ENCODE measurements around the gene DYRK4. TPM values are rescaled to one million over a fixed set of nuclear protein-coding genes. Genes with fewer than 3 reads are reported as not detected.

DYRK4 gene
- total RNA-seq, 2 donors from 2014 or later: 7.9 to 13.2 TPM

DNA sequence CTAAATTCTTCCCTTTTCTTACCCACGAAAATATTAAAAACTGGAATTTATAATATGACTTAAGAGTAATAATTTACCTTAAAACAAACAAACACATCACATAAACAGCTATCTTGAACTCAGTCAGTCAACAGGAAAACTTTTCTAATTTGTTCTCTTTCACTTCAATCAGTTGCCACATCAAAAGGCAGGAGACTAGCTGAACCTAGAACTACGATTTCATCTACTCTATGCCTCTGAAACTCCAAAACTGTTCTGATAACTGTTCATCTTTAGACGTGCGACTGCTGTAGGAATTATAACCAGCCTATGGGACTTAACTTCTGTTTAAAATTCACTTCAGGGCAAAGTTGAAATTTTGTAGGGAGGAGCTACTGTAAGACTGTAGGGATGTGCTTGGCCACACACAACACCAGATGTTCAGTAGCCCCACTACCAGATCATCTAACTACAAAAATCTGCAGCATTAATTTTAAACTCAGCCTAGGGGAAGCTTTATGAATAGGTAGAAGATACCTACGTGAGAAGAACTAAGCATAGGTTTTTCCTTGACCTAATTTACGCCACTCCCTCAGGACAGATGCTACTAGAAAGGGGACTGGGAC is 30.9 kb upstream of the DYRK4 start:
- intact Hi-C loops (cut with DNase I): no loop called here
- no peak for DNase-seq
- 77% methylated on average over 6 of the region's 6 CpGs for WGBS, 2 donors
- H3K4me1 ChIP-seq: no peaks in the 10 kb centered on the region
- H3K36me3 ChIP-seq (replicated peaks in 1 of 2; ENCODE audit: insufficient read depth in 1 of 2, low read depth in 2 of 2): peaks cover 0 to 10% of the 10 kb centered on the region in 2 donors
- TF ChIP-seq, protein P1, sequence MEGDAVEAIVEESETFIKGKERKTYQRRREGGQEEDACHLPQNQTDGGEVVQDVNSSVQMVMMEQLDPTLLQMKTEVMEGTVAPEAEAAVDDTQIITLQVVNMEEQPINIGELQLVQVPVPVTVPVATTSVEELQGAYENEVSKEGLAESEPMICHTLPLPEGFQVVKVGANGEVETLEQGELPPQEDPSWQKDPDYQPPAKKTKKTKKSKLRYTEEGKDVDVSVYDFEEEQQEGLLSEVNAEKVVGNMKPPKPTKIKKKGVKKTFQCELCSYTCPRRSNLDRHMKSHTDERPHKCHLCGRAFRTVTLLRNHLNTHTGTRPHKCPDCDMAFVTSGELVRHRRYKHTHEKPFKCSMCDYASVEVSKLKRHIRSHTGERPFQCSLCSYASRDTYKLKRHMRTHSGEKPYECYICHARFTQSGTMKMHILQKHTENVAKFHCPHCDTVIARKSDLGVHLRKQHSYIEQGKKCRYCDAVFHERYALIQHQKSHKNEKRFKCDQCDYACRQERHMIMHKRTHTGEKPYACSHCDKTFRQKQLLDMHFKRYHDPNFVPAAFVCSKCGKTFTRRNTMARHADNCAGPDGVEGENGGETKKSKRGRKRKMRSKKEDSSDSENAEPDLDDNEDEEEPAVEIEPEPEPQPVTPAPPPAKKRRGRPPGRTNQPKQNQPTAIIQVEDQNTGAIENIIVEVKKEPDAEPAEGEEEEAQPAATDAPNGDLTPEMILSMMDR (IDR thresholded peaks at IDR 0.05): no peak
- no peak for TF ChIP-seq POLR2A (IDR thresholded peaks at IDR 0.05)
- no peaks in the 10 kb centered on the region for H3K27me3 ChIP-seq
- no peak for ATAC-seq
- no peak overlapping the region for H3K4me3 ChIP-seq
- no peaks in the 10 kb centered on the region for H3K9me3 ChIP-seq
- no peak overlapping the region for H3K27ac ChIP-seq

DNA sequence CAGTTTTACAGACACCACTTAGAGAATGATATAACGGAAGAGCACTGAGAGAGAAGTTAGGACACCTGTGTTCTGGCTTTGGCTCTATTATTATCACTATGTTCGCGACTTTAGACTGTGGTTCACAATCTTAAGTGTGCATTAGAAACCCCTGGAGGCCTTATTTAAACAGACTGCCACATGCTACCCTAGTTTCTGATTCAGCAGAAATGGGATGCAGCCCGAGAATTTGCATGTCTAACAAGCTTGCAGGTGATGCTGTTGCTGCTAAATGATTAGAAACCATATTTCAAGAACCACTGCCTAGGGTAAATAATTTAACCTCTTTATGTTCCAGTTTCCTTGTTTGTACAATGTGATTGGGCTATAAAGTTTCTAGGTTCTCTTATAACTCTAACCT is 26.9 kb upstream of the DYRK4 start:
- Histone ChIP-seq H3K9me3 (no peaks in the 10 kb centered on the region), H3K27me3 (no peaks in the 10 kb centered on the region), H3K4me3 (no peak overlapping the region), H3K4me1 (peaks cover 15% of the 10 kb centered on the region), H3K27ac (no peak overlapping the region), H3K36me3 (replicated peaks in 1 of 2; ENCODE audit: insufficient read depth in 1 of 2, low read depth in 2 of 2) (peaks cover 0 to 7% of the 10 kb centered on the region in 2 donors)
- DNase-seq (no peak), ATAC-seq (no peak)
- WGBS, 2 donors: 88 to 95% methylated on average over 4 of the region's 4 CpGs
- TF ChIP-seq POLR2A (IDR thresholded peaks at IDR 0.05): no peak
- TF ChIP-seq, protein P1 (IDR thresholded peaks at IDR 0.05): no peak
- intact Hi-C loops (cut with DNase I): no loop called here

DNA sequence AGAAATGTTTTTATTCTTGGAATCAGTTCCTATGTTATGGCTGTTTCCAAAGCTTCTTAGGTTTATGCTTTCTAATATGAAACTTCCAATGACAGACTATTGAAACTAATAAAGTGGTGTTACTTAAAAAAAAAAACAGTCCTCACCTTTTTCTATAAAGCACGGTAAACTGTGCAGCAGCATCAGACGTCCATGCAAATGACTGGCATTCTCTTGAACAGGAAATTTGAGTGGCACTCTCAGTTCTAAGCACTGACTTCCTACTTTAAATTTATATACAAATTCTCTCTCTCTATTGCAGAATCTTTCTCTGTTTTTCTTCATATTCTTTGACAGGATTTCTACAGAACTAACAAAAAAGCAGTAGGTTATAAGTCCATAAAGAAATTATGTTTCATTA is 26.1 kb upstream of the DYRK4 start:
- no peak overlapping the region for H3K27ac ChIP-seq
- no peak for TF ChIP-seq POLR2A (IDR thresholded peaks at IDR 0.05)
- TF ChIP-seq, protein P1 (IDR thresholded peaks at IDR 0.05): no peak
- intact Hi-C loops (cut with DNase I): no loop called here
- H3K27me3 ChIP-seq: no peaks in the 10 kb centered on the region
- ATAC-seq (no peak), DNase-seq (no peak)
- no peaks in the 10 kb centered on the region for H3K9me3 ChIP-seq
- peaks cover 15% of the 10 kb centered on the region for H3K4me1 ChIP-seq
- peaks cover 0 to 7% of the 10 kb centered on the region in 2 donors for H3K36me3 ChIP-seq (replicated peaks in 1 of 2; ENCODE audit: insufficient read depth in 1 of 2, low read depth in 2 of 2)
- no peak overlapping the region for H3K4me3 ChIP-seq
- WGBS, 2 donors: 44 to 60% methylated on average over 2 of the region's 2 CpGs

DNA sequence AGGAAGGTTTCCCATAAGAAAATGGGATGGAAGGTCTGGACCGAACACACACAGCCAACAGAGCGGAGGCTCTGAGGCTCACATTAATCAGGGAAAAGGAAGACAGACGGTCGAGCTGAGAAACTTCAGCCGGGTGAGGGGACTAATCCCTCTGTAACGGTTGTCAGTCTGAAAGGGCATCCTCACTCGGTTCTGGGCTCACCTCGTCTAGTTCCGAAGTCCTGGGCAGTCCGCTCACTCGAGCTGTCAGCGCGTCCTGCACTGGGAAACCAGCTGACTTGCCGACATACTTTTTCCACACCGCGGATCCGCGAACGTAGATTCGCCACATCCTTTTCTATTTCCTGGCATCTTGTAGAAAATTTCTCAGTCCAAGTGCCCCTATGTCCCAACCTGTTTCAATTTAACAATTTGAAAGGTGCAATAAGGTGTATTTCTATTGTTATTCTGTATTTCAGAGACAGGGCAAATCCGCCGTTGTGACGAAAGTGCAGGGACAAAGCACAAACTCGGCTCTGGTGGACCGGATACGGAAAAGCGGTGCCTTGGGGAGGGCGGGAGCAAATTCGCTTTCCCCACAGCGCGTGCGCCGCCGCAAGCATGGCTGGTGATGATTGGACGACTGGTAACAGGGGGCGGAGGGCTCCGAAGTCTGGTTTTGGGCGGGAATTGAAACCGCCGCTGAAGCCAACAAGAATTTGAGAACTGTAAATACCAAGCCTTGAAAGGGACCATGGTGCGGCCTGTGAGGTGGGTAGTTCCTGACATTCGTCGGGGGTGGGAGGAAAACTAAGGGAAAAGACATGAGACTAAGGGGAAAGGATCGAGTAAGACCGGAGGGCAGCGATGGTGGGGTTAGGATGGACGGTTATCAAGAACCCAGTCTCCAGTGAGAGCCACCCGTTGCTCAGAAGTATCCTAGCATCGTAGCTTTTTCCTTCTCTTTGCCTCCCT is 23.5 kb upstream of the DYRK4 start, which contains the start of gene RAD51AP1:
Gene RAD51AP1 (plus strand): TSS at position 684 of the 954 bp plus-strand sequence. CDS start 50 bp downstream, at position 734.
- peak within 1 kb of the TSS; percentile 93 to 99 (median 95) for H3K27ac ChIP-seq
- ATAC-seq (peak; percentile 100), DNase-seq (peak; percentile 93 to 94 (median 94))
- H3K9me3 ChIP-seq: no peaks in the 10 kb centered on the region
- WGBS, 2 donors: 0% methylated on average over 49 of the region's 49 CpGs
- intact Hi-C loops (cut with DNase I): no loop called here
- peak within 1 kb of the TSS; percentile 67 to 95 for H3K4me3 ChIP-seq
- H3K36me3 ChIP-seq (replicated peaks in 1 of 2; ENCODE audit: insufficient read depth in 1 of 2, low read depth in 2 of 2): peaks cover 0 to 4% of the 10 kb centered on the region in 2 donors
- TF ChIP-seq POLR2A (IDR thresholded peaks at IDR 0.05): peak in 2 of 3 donors; percentile 55 to 60
- TF ChIP-seq, protein P1 (IDR thresholded peaks at IDR 0.05): no peak
- peaks cover 15% of the 10 kb centered on the region for H3K4me1 ChIP-seq
- no peaks in the 10 kb centered on the region for H3K27me3 ChIP-seq

All from body of pancreas (tissue), 4 donors.